HG03575 (cell line): ENCODE data around the gene PITX2.
"Not testable (repeated sequence)": the region's sequence is repeated elsewhere in the genome, so short reads cannot be mapped to it uniquely, and the experiment has no call there.

Source experiments
- ATAC-seq: cut with Tn5 transposase; IDR thresholded peaks from one replicate; pipeline ENCODE4 v1.9.1; 2021; ENCODE audit not compliant: unreplicated experiment, insufficient number of reproducible peaks, low FRiP score; ENCODE audit errors: extremely low read depth

Gene PITX2

GRCh38 chr4:110576696-110577095, 46.2 kb downstream of the PITX2 start:
- ATAC-seq: not testable (repeated sequence)
